ENCODE results near the gene MUTYH. TPM values are rescaled to one million over a fixed set of nuclear protein-coding genes. Genes with fewer than 3 reads are reported as not detected.

Gene MUTYH
- total RNA-seq, 1 donor from 2014 or later: 6.6 TPM

DNA sequence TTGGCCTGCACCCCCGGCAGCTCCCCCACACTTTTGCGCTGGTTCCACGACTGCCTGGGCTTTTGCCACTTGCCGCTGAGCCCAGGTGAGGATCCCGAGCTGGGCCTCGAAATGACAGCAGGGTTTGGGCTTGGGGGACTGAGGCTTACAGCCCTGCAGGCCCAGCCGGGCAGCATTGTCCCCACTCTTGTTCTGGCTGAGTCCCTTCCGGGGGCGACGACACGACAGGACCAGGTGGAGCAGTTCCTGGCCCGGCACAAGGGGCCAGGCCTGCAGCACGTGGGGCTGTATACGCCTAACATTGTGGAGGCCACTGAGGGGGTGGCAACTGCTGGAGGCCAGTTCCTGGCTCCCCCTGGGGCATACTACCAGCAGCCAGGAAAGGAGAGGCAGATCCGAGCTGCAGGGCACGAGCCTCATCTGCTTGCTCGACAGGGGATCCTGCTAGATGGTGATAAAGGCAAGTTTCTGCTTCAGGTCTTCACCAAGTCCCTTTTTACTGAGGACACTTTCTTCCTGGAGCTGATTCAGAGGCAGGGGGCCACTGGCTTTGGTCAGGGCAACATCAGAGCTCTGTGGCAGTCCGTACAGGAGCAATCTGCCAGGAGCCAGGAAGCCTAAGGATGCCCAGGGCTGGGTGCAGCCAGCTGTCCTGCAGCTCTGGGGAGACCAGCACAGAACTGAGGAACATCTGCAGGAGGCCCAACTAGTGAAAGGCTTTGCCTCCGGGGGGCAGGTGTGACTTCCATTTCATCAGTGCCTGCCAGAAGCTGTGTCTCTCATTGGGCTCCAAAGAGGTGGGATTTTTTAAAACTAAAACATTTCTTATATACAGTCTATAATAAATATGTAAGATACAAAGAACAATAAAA, 12.4 kb downstream of the MUTYH start:
- H3K9ac ChIP-seq (ENCODE audit: low read length): no peak overlapping the region
- Mint-ChIP-seq H3K27me3 (ENCODE audit: low read depth, unreplicated experiment) (peaks cover 2% of the 10 kb centered on the region), H3K36me3 (ENCODE audit: low read depth, unreplicated experiment) (peaks cover 4% of the 10 kb centered on the region), H3K27ac (ENCODE audit: unreplicated experiment) (no peak overlapping the region), H3K4me1 (ENCODE audit: low read depth, unreplicated experiment) (peaks cover 7% of the 10 kb centered on the region), H3K4me3 (ENCODE audit: unreplicated experiment) (peak overlapping the region; percentile 27), H3K9me3 (ENCODE audit: unreplicated experiment) (no peaks in the 10 kb centered on the region)
- no peak overlapping the region for H3K27ac ChIP-seq (ENCODE audit: low read depth, low read length)
- FAIRE-seq: no peak
- no peaks in the 10 kb centered on the region for H3K79me2 ChIP-seq (ENCODE audit: insufficient read depth, low read length)
- no peak for DNase-seq (ENCODE audit: low read depth)
- H3K4me3 ChIP-seq (ENCODE audit: insufficient read depth, low read depth, low read length): no peak overlapping the region
- no peaks in the 10 kb centered on the region for H3K9me3 ChIP-seq (ENCODE audit: insufficient read depth, low read depth, low read length)
- peak overlapping the region; percentile 90 for H2AFZ ChIP-seq (ENCODE audit: low read depth, low read length)
- H3K27me3 ChIP-seq (ENCODE audit: insufficient read depth, low read length): no peaks in the 10 kb centered on the region
- no peak for TF ChIP-seq EZH2 (IDR thresholded peaks at IDR 0.05; ENCODE audit: insufficient read depth, low read length)
- TF ChIP-seq, protein P1, sequence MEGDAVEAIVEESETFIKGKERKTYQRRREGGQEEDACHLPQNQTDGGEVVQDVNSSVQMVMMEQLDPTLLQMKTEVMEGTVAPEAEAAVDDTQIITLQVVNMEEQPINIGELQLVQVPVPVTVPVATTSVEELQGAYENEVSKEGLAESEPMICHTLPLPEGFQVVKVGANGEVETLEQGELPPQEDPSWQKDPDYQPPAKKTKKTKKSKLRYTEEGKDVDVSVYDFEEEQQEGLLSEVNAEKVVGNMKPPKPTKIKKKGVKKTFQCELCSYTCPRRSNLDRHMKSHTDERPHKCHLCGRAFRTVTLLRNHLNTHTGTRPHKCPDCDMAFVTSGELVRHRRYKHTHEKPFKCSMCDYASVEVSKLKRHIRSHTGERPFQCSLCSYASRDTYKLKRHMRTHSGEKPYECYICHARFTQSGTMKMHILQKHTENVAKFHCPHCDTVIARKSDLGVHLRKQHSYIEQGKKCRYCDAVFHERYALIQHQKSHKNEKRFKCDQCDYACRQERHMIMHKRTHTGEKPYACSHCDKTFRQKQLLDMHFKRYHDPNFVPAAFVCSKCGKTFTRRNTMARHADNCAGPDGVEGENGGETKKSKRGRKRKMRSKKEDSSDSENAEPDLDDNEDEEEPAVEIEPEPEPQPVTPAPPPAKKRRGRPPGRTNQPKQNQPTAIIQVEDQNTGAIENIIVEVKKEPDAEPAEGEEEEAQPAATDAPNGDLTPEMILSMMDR (IDR thresholded peaks at IDR 0.05; ENCODE audit: insufficient read depth, low read depth, low read length): no peak
- peaks cover 10% of the 10 kb centered on the region for H3K4me1 ChIP-seq (ENCODE audit: insufficient read depth, low read length)
- no peaks in the 10 kb centered on the region for H3K36me3 ChIP-seq (ENCODE audit: insufficient read depth, low read length)
- peak overlapping the region; percentile 88 for H3K4me2 ChIP-seq (ENCODE audit: low read length)
- no peaks in the 10 kb centered on the region for H4K20me1 ChIP-seq (ENCODE audit: insufficient read depth, low read length)

DNA sequence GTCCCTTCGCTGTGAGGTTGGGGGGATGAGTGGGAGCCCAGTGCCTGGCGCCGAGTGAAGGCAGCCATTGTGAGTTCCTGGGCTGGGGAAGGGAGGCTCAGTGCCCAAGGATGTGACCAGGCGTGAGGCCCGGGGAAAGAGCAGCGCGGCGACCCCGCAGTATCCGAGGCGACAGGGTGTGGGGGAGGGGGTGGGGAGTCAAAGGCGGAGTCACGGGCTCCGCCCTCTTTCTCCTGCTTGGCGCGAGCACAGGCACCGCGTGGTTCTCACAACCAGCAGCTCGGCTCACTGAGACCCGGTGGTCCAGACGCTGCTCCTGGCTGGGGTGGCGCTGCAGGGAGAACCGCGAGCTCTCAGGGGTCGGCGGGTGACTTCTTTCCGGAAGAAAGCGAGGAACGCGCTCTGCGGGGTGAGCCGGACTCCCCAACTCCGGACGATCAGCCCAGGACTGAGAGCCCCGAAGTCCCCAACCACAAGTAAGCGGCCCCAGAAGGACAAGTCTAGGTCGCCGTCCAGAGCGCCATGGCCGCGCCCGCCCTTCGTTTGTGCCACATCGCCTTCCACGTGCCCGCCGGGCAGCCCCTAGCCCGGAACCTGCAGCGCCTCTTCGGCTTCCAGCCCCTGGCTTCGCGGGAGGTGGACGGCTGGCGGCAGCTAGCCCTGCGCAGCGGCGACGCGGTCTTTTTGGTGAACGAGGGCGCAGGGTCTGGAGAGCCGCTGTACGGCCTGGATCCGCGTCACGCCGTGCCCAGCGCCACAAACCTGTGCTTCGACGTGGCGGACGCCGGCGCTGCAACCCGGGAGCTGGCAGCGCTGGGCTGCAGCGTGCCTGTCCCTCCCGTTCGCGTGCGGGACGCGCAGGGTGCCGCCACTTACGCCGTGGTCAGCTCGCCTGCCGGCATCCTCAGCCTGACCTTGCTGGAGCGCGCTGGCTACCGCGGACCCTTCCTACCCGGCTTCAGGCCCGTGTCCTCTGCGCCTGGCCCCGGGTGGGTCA, 13.3 kb downstream of the MUTYH start, which contains the start of gene HPDL:
HPDL (plus strand) TSS at position 269 of the 997 bp plus-strand sequence; CDS start at position 523, 254 bp downstream.
- Histone ChIP-seq H3K4me1 (ENCODE audit: insufficient read depth, low read length) (peaks cover 10% of the 10 kb centered on the region), H3K27ac (ENCODE audit: low read depth, low read length) (no peak within 1 kb of the TSS), H3K4me2 (ENCODE audit: low read length) (peak within 1 kb of the TSS; percentile 88), H3K9ac (ENCODE audit: low read length) (peak within 1 kb of the TSS; percentile 66), H2AFZ (ENCODE audit: low read depth, low read length) (peak within 1 kb of the TSS; percentile 90), H3K27me3 (ENCODE audit: insufficient read depth, low read length) (no peaks in the 10 kb centered on the region), H3K9me3 (ENCODE audit: insufficient read depth, low read depth, low read length) (no peaks in the 10 kb centered on the region), H3K4me3 (ENCODE audit: insufficient read depth, low read depth, low read length) (peak within 1 kb of the TSS; percentile 54), H3K36me3 (ENCODE audit: insufficient read depth, low read length) (no peaks in the 10 kb centered on the region), H4K20me1 (ENCODE audit: insufficient read depth, low read length) (no peaks in the 10 kb centered on the region), H3K79me2 (ENCODE audit: insufficient read depth, low read length) (no peaks in the 10 kb centered on the region)
- peak within 1 kb of the TSS; percentile 73 for H3K4me3 Mint-ChIP-seq (ENCODE audit: unreplicated experiment)
- peaks cover 2% of the 10 kb centered on the region for H3K27me3 Mint-ChIP-seq (ENCODE audit: low read depth, unreplicated experiment)
- FAIRE-seq (no peak), DNase-seq (ENCODE audit: low read depth) (peak; percentile 30)
- H3K4me1 Mint-ChIP-seq (ENCODE audit: low read depth, unreplicated experiment): peaks cover 10% of the 10 kb centered on the region
- H3K36me3 Mint-ChIP-seq (ENCODE audit: low read depth, unreplicated experiment): peaks cover 2% of the 10 kb centered on the region
- TF ChIP-seq, protein P1 (IDR thresholded peaks at IDR 0.05; ENCODE audit: insufficient read depth, low read depth, low read length): no peak
- peak; percentile 40 for TF ChIP-seq EZH2 (IDR thresholded peaks at IDR 0.05; ENCODE audit: insufficient read depth, low read length)
- no peaks in the 10 kb centered on the region for H3K9me3 Mint-ChIP-seq (ENCODE audit: unreplicated experiment)
- H3K27ac Mint-ChIP-seq (ENCODE audit: unreplicated experiment): peak within 1 kb of the TSS; percentile 15
